ENCODE measurements around the gene SPRING1. TPM values are rescaled to one million over a fixed set of nuclear protein-coding genes. Genes with fewer than 3 reads are reported as not detected.

The SPRING1 gene
- total RNA-seq, 1 experiment from 2014 or later, result 87.4 TPM

GRCh38 chr12:116722245-116722644 lies 15.6 kb downstream of the SPRING1 start:
- H3K4me1 Mint-ChIP-seq (ENCODE audit: low read depth, unreplicated experiment), result no peaks in the 10 kb centered on the region
- no peaks in the 10 kb centered on the region for H3K9me3 Mint-ChIP-seq (ENCODE audit: low read depth, unreplicated experiment)
- H3K4me3 Mint-ChIP-seq (ENCODE audit: low read depth, unreplicated experiment), result no peak overlapping the region
- no peak overlapping the region for H3K27ac Mint-ChIP-seq (ENCODE audit: unreplicated experiment)
- H3K36me3 Mint-ChIP-seq (ENCODE audit: insufficient read depth, unreplicated experiment), result peaks cover 22% of the 10 kb centered on the region
- BruUV-seq (replicated peaks), result no TSS peak
- H3K27me3 Mint-ChIP-seq (ENCODE audit: unreplicated experiment), result no peaks in the 10 kb centered on the region
- CTCF ChIA-PET, result no interaction called here
- DNase-seq, result no peak
- intact Hi-C loops (cut with micrococcal nuclease; ENCODE audit: unreplicated experiment), result no loop called here
- TF ChIP-seq, protein P1, sequence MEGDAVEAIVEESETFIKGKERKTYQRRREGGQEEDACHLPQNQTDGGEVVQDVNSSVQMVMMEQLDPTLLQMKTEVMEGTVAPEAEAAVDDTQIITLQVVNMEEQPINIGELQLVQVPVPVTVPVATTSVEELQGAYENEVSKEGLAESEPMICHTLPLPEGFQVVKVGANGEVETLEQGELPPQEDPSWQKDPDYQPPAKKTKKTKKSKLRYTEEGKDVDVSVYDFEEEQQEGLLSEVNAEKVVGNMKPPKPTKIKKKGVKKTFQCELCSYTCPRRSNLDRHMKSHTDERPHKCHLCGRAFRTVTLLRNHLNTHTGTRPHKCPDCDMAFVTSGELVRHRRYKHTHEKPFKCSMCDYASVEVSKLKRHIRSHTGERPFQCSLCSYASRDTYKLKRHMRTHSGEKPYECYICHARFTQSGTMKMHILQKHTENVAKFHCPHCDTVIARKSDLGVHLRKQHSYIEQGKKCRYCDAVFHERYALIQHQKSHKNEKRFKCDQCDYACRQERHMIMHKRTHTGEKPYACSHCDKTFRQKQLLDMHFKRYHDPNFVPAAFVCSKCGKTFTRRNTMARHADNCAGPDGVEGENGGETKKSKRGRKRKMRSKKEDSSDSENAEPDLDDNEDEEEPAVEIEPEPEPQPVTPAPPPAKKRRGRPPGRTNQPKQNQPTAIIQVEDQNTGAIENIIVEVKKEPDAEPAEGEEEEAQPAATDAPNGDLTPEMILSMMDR (IDR thresholded peaks at IDR 0.05; ENCODE audit: unreplicated experiment), result no peak

- H3K27ac Mint-ChIP-seq (ENCODE audit: unreplicated experiment), result no peak overlapping the region
- TF ChIP-seq, protein P1 (IDR thresholded peaks at IDR 0.05; ENCODE audit: unreplicated experiment), result no peak
- no TSS peak for BruUV-seq (replicated peaks)
- H3K4me1 Mint-ChIP-seq (ENCODE audit: low read depth, unreplicated experiment), result no peaks in the 10 kb centered on the region
- H3K27me3 Mint-ChIP-seq (ENCODE audit: unreplicated experiment), result no peaks in the 10 kb centered on the region
- no peaks in the 10 kb centered on the region for H3K9me3 Mint-ChIP-seq (ENCODE audit: low read depth, unreplicated experiment)
- DNase-seq, result no peak
- intact Hi-C loops (cut with micrococcal nuclease; ENCODE audit: unreplicated experiment), result no loop called here
- CTCF ChIA-PET, result interaction anchor here (0.6 kb wide), 1 partner anchor 499 kb away, joined by 3 read pairs; no protein-coding TSS in a partner anchor
- no peak overlapping the region for H3K4me3 Mint-ChIP-seq (ENCODE audit: low read depth, unreplicated experiment)
- peaks cover 42% of the 10 kb centered on the region for H3K36me3 Mint-ChIP-seq (ENCODE audit: insufficient read depth, unreplicated experiment)
Observed at GRCh38 chr12:116719731-116720528, 17.9 kb downstream of the SPRING1 start.

- TF ChIP-seq, protein P1 (IDR thresholded peaks at IDR 0.05; ENCODE audit: unreplicated experiment), result no peak
- Mint-ChIP-seq H3K27me3 (ENCODE audit: unreplicated experiment) (no peaks in the 10 kb centered on the region), H3K36me3 (ENCODE audit: insufficient read depth, unreplicated experiment) (peaks cover 53% of the 10 kb centered on the region), H3K4me1 (ENCODE audit: low read depth, unreplicated experiment) (no peaks in the 10 kb centered on the region), H3K9me3 (ENCODE audit: low read depth, unreplicated experiment) (no peaks in the 10 kb centered on the region), H3K27ac (ENCODE audit: unreplicated experiment) (no peak overlapping the region), H3K4me3 (ENCODE audit: low read depth, unreplicated experiment) (no peak overlapping the region)
- no TSS peak for BruUV-seq (replicated peaks)
- intact Hi-C loops (cut with micrococcal nuclease; ENCODE audit: unreplicated experiment), result no loop called here
- DNase-seq, result no peak
- CTCF ChIA-PET, result interaction anchor here (0.6 kb wide), 1 partner anchor 498 kb away, joined by 3 read pairs; no protein-coding TSS in a partner anchor
Observed at GRCh38 chr12:116718655-116719454, 19.0 kb downstream of the SPRING1 start.

DNA sequence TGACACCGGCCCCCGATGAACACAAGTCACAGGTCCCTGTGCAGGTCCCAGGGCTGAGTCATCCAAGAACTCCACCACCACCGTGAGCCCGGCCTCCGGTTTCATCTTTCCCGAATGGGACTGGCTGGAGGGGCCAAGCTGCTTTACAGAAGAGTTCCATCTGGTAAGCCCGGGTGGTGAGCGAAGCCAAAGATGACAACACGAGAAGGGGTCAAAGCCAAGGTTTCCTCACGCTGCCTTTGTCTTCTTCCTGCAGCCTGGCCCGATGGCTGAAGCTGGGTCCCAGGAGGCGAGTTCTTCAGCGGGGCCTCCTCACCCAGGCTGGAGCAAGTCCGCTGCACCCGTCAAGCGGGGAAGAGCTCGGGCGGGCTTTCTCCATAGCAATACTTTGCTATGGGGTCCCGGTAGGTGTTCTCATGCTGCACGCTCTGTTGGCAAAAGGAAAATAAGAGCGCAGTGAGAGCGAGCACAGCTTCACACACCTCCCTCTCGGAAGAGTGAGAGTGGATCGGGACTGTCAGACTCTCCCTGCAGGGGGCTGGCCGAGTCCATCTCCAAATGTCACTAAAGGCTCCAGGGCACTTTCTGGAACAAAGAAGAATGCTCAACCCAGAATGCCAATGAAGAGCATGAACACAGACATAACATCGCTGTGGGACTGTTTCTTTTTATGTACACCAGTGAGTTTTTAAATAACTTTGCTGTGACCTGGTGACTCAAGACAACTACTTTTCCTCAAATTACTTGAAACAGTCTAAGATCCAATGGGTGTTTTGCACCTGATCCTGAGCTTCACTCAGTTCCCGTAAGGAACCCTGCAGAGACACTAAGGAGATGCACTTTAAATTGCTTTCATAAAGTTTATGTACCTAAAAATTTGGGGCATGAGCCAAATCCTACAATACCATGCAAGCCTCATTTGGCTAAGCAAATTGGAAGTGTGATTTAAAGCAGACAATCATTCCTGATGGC lies 20.1 kb downstream of the SPRING1 start:
- Mint-ChIP-seq H3K4me3 (ENCODE audit: low read depth, unreplicated experiment) (no peak overlapping the region), H3K9me3 (ENCODE audit: low read depth, unreplicated experiment) (no peaks in the 10 kb centered on the region), H3K27me3 (ENCODE audit: unreplicated experiment) (no peaks in the 10 kb centered on the region), H3K27ac (ENCODE audit: unreplicated experiment) (no peak overlapping the region), H3K36me3 (ENCODE audit: insufficient read depth, unreplicated experiment) (peaks cover 51% of the 10 kb centered on the region), H3K4me1 (ENCODE audit: low read depth, unreplicated experiment) (no peaks in the 10 kb centered on the region)
- TF ChIP-seq, protein P1 (IDR thresholded peaks at IDR 0.05; ENCODE audit: unreplicated experiment), result no peak
- intact Hi-C loops (cut with micrococcal nuclease; ENCODE audit: unreplicated experiment), result no loop called here
- no peak for DNase-seq
- BruUV-seq (replicated peaks), result no TSS peak
- CTCF ChIA-PET, result interaction anchor here (0.6 kb wide), 1 partner anchor 358 kb away, joined by 3 read pairs; no protein-coding TSS in a partner anchor

Data from Calu3 (cell line).